Uterus (tissue), 2 donors: ENCODE measurements around the gene TERT.

Experiments used
- POLR2A ChIP-seq, 2 donors: fragments of 450-650 bp; IDR thresholded peaks; one replicate each; pipeline ENCODE4 v1.6.1; 2016; ENCODE audit warnings: antibody characterized with exemption in 2 of 2, mild to moderate bottlenecking in 1 of 2, moderate library complexity in 1 of 2
- TF ChIP-seq, protein P1 (sequence below), 4 experiments: fragments of 200-600 bp in 2 of 4; fragments of 450-650 bp in 2 of 4; sonication (generic) in 2 of 4; IDR thresholded peaks; one replicate each; pipeline ENCODE4 v1.5.1; 2016 to 2019; ENCODE audit warnings: antibody characterized with exemption in 4 of 4, mild to moderate bottlenecking in 2 of 4, moderate library complexity in 1 of 4

DNA sequence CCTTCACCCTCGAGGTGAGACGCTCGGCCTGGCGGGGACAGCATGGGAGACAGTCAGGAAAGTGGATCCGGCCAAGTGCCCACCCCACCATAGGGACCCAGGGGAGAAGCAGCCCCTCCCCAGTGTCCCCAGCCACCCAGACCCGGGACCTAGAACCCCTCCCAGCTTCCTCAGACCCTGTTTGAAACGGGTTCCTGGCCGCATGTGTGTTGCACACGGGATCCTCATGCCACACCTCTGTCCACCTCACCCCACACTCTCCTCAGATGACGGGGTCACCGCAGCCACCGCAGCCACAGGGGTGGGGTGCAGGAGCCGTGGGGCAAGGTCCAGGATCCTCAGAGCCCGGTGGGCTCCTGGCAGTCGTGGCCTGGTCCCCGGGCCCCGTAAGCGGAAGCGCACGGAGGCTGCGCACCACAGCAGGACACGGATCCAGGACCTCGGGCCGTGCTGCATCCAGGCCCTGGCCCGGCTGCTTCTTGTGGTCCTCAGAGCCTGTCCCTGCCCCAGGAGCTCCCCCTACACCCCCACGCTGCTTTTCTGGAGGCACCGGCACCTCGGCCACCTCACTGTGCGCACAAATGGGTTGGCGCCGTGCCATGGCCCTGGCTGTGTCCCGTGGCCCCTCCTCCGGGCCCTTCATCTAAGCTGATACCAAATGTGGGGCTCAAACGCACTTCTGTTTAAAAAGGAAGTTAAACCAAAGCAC, 15.3 kb downstream of the TERT start:
- TF ChIP-seq, protein P1, sequence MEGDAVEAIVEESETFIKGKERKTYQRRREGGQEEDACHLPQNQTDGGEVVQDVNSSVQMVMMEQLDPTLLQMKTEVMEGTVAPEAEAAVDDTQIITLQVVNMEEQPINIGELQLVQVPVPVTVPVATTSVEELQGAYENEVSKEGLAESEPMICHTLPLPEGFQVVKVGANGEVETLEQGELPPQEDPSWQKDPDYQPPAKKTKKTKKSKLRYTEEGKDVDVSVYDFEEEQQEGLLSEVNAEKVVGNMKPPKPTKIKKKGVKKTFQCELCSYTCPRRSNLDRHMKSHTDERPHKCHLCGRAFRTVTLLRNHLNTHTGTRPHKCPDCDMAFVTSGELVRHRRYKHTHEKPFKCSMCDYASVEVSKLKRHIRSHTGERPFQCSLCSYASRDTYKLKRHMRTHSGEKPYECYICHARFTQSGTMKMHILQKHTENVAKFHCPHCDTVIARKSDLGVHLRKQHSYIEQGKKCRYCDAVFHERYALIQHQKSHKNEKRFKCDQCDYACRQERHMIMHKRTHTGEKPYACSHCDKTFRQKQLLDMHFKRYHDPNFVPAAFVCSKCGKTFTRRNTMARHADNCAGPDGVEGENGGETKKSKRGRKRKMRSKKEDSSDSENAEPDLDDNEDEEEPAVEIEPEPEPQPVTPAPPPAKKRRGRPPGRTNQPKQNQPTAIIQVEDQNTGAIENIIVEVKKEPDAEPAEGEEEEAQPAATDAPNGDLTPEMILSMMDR (IDR thresholded peaks at IDR 0.05) = no peak
- TF ChIP-seq POLR2A (IDR thresholded peaks at IDR 0.05) = no peak
